NCI-H2107 treated with DMSO at 0.1 percent for 48 hours (cell line): ENCODE results near the gene EXOC6.

Experiments
- DNase-seq: peaks from one replicate; lab custom pipeline; 2025; ENCODE audit not compliant: unreplicated experiment; lab: John Stamatoyannopoulos, UW

Gene EXOC6

DNA sequence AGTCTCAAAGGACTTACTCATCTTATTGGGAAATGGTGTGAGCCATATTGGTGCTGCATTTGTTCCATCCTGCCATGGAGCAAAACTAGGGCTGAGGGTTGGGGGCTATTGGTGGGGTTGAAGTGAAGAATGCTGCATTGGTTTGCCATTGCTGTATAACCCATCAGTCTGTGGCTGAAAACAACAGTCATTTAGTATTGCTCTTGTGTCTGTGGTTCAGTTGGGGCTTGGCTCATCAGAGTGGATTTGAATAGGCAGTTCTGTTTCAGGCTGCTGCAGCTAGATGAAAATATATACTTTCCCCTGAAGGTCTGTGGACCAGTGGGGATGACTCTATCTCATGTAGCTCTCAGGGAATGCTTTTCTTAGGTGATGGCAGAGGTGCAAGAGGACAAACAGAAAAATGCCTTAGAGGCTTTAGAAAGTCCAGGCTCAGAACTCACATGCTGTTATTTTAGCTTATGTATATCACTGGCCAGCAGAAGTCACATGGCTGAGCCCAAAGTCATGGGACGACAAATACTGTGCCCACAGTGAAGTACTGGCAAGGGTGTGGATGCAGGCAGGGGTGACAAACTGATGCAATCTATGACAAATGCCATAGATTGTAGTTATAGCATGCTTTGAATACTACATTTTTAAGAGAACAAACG is 15.2 kb upstream of the EXOC6 start:
- DNase-seq, result no peak

DNA sequence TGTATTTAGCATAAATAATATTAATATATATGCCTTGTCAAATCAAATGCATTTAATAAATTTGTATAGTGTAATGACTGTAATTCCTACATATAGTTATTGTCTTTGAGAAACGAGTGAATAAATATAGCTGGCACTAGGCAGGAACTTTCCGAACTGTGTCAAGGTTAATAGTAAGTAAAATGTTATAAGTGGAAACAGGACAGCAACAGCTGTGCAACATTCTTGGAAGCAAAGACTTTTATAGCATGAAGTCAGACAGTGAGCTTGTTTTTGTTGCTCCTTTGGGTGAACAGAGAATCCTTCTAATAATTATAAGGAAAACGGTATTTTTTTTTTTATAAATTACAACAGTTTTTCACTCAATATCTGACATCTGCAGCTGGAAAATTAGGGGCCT is 14.0 kb upstream of the EXOC6 start:
- no peak for DNase-seq

DNA sequence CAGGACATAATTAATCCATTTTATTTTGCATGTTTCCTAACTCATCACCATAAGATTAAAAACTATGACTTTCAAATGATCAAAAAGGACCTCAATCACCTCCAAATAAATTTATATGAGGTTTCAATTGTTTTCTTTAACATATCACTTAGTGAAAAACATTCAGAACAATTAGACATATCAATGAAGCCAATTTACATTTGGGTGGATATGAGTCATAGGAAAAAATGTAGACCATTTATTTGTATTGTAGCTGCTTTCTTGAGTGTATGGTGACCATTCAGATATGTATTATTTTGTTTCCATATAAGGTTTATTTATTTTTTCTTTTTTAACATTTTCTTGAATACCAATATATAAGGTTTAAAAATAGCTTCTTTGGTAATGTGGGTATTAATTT is 13.3 kb upstream of the EXOC6 start:
- no peak for DNase-seq

DNA sequence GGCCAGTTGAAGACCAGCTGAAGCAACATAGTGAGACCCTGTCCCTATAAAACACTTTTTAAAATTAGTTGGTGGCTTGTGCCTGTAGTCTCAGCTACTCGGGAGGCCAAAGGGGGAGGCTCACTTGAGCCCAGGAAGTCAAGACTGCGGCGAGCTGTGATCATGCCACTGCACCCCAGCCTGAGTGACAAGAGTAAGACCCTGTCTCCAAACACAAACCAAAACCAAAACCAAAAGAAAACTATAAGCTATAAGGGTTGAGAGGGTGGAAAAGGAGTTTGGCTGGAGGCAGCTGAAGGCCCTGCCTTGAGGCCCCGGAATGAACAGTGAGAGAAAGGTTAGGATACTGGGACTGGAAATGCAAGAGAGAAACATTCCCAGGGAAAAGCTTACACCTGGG is 10.9 kb upstream of the EXOC6 start:
- no peak for DNase-seq

DNA sequence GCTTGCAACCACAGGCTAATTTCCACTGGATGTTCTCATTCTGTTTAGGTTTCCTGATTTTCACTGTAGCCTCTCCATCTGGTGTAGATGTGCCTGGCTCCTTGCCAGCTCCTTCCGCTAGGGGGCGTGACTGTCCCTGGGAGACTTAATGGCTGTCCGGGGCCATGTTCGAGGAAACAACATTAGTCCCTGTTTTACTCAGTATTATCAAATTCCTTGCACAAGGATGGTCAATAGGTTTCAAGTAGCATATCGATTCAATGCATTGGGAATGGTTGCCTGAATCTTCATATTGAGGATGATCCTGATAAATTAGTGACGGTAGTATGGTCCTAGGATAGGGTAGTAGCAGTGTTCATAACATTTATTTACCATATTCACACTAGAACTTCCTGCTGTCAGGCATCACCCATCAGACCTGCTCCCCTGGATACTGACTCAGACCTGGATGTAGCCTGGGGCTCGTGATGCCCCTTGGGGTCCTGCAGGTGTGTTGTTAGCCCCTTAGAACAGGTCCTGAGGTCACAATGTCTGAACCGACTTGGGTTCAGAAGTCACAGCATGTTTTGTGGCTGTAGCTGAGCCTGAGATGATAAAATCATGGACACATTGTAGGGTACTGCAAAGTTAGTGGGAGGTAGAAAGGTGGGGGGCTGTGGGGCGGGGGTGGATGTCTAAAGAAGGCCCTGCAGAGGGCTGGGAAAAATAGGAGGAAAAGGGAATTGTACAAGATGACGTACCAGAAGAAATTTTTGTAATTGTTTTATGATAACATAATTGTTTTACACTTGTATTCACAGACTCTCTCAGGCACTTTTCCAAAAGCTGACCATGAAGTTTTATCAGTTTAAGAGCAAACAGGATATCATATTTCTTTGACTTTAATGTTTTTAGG is 8.9 kb upstream of the EXOC6 start:
- no peak for DNase-seq

DNA sequence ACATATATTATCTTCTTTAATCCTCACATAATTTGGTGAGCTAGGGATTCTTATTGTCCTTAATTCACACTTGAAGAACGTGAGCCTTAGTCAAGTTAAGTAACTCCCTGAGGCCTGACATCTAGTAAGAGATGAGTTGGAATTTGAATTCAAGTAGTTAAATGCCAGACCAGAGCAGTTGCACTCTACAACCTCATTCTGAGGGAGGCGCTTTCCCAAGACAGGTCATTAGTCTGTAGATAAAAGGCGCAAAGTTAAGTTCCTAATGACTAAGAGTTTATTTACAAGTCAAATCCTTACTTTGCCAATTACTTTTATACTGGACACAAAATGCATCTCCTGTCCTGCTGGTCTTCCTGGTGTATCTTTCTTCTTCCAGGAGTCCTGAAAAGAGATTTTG is 3.6 kb upstream of the EXOC6 start:
- no peak for DNase-seq

DNA sequence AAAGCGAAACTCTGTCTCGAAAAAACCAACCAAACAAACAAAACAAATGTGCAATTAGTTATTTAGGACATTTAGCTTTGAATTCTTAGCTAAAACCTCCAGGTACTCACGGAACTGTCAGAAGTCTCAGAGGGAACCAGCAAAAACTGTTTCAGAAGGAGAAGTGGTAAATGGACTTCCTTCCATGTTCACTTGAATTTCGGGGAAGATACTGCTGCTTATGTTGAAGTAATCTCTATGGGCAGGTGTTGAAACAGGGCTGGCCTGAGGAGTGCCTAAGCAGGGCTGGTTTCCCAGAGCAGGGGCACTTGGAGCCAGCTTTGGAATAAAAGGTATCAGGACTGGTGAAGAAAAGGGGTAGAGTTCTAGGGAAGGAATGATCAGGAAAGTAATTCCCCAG is 2.4 kb upstream of the EXOC6 start:
- no peak for DNase-seq

DNA sequence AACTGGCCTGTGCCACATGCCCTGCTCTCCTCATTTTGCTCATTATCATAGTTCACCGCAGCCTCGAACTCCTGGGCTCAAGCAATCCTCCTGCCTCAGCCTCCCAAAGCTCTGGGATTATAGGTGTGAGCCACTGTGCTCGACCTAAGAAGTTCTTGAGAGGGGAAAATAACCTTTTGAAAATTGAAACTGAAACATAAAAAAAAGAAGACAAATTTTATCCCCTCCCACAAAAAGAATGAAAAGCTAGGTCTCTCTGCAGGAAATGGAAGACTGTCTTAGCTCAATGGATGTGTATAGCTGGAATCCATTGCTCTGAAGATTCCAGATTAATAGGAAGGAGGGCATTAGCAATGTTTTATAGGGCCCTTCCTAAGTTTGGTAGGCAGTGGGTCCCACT is 2.0 kb upstream of the EXOC6 start:
- DNase-seq, result no peak

DNA sequence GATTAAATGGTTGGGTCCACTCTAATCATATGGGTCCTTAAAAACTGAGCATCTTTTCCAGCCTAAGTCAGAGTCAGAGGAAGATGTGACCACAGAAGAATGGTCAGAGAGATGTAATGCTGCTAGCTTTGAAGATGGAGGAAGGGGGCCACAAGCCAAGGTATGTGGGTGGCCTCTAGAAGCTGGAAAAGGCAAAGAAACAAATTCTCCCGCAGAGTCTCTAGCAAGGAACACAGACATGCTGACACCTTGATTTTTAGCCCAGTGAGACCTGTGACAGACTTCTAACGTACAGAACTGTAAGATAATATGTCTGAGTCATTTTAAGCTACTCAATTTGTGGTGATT is 1.5 kb upstream of the EXOC6 start:
- DNase-seq, result no peak

DNA sequence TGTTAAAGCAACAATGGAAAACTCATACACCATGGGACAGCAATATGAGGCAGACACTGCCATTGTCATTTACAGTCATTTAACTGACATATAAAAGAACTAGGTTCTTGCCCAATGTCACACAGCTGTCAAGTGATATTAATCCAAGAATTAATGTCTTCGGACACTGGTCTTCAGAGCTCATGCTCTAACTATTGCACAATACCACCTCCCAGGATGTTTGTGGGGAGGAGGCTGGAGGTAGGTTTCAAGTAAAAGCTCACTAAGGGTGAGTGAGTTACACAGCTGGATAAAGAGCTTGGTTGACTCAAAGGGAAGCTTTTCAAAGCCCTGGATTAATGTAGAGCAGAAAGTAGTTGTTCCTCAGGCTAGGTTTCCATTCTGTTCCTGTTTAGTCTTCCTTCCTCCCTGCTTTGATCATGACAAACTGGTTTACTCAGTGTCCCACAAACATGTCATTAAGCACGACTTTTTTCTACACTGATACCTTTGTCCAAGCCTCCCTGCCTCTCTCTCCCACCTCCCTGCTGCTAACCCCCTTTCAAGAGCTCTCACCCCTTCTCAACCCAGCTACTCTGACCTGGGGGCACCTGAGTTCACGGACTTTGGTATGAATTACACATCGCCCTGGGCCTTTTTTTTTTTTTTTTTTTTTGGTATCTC is 987 bp upstream of the EXOC6 start:
- no peak for DNase-seq

DNA sequence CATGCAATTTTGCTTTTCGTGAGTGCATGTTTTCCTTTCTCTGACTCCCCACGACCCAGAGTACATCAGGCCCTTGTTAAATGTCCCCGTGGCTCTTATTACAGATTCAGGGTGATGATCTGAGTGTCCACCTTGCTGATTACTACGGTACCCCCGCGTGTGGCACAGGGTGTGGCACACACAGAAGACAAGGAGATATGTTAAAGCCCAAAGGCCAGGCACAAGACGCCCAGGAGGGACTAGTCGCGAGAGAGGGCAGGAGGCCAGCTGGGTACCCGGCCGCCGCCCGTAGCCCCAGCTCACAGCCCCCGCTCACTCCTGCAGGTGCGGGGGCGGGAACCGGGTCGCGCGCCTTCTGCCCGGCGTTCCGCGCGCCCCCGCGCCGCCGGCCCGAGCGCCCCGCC is 281 bp upstream of the EXOC6 start:
- DNase-seq, result no peak

DNA sequence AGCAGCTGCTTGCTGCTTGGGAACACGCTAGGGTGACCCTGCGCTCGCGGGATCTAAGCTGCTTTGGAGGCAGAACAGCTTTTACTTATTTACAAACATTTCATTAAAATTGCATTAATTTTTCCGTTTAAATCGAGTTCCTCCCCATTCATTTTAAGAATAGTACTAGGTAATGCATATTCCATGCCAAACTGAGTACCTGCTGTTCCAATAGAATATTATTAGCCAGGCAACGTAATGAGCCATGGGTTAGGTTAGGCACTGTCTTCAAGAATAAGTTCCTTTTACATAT is 860 bp downstream of the EXOC6 start:
- peak; percentile 19 for DNase-seq

DNA sequence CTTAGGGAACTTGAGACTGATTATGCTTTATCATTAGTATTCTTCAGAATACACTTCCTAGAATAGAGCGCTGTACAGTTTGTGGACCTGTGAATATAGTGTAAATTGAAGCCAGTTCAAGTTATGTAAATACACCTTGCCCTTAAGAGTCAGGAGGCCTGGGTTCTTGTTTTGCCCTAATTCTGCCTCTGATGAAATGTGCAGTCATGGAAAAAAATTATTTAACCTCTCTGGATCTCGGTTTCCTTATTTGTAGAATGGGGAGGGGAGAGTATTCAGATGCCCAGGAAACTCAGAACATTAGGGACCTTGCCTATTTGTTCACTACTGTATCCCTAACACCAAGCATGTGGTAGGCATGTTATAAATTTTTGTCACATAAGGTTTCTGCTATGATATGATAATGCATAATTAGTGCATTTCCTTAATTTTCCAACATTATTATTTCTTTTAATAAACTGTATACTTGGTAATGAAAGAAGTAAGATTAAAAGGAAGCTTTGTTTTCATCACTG is 1.3 kb downstream of the EXOC6 start:
- peak; percentile 19 for DNase-seq

DNA sequence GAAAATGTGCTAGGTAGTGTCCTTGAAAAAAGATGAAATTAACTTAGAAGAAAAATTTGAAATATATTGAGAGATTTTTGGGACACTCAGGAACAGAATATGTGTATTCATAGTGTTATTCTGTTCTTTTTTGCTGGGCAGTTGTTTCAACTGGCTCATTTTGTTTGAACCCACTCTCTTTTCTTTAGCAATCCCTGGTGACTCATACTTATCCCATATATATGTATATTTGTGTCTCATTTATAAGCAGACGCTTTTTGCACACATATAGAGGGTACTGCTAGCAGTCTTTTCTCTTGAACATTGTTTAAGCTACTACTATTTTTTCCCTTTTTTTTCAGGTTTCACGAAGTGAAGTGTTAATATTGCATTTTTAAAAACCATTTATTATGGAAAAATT is 1.9 kb downstream of the EXOC6 start:
- no peak for DNase-seq

DNA sequence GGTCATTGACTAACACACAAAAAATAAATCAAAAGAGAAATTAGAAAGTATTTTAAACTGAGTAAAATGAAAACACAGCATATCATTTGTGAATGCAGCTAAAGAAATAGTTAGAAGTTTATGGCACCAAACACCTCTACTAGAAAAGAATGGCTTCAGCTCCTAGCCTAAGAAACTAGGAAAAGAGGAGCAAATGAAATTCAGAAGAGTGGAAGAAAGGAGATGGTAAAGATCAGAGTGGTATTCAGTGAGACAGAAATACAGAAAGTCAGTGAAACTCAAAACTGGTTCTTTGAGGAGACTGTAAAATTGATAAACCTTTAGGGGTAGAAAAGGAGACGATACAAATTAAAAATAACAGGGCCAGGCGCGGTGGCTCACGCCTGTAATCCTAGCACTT is 2.7 kb downstream of the EXOC6 start:
- DNase-seq, result no peak

DNA sequence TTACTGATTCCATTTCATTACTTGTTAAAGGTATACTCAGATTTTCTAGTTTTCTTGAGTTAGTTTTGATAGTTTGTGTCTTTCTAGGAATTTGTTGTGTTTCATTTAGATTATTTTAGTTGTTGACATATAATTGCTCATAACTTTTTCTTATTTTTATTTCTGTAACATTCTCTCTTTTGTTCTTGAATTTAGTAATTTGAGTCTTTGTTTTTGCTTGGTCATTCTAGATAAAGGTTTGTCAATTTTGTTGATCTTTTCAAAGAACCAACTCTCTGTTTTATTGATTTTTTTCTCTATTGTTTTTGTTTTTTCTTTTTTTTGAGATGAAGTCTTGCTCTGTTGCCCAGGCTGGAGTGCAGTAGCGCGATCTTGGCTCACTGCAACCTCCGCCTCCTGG is 7.2 kb downstream of the EXOC6 start:
- no peak for DNase-seq

DNA sequence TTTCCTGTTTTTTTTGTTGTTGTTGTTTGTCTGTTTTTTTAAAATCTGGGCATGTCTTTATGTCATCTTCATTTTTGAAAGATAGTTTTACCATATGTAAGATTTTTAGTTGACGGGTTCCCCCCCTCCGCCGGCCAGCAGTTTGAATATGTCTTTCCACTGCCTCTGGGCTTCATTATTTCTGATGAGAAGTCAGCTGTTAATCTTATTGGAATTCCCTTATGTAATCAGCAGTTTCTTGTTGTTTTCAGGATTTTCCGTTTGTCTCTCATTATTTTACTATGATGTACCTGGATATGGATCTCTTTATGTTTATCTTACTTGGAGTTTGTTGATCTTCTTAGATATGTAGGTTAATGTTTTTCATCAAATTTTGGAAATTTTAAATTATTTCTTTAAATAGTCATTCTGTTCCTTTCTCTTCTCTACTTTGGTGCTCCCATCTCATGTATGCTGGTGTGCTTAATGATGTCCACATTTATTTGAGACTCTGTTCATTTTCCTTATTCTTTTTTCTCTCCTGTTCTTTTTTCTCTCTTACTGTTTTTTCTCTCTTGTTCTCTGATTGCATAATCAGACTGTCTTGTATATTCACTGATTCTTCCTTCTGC is 9.7 kb downstream of the EXOC6 start:
- no peak for DNase-seq

DNA sequence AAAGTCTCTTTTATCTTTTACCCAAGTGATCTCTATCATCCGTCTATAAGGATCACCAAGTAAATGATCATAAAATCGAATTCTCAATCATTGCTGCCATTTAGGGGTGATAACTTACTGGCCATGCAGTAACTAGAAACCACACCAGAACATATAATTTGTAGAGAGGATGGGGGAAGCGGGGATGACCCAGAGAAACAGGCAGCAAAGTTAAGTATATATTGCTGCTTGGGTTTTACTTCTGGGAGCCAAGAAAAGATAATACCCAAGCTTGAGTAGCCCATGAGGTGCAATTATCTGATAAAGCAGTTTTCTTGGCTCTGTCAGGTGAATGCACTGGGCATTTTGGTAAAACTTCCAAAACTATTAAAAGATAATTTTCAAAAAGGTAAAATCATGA is 18.9 kb downstream of the EXOC6 start:
- no peak for DNase-seq

DNA sequence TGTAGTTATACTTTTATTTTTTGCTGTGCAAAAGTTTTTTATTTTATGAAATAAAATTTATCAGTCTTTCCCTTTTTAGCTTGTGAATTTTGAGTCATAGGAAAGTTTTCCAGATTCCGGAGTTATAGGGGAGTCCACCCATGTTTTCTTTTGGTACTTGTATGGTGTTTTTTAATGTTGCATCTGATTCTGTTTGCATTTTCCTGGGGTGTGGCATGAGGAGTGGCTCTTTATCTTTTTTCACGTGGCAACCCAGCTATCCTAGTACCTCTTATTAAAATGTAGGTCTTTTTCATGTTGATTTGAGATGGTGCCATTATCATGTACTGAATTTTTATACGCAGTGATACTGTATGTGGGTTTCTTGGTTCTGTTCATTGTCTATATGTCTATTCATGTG is 19.7 kb downstream of the EXOC6 start:
- DNase-seq, result no peak

DNA sequence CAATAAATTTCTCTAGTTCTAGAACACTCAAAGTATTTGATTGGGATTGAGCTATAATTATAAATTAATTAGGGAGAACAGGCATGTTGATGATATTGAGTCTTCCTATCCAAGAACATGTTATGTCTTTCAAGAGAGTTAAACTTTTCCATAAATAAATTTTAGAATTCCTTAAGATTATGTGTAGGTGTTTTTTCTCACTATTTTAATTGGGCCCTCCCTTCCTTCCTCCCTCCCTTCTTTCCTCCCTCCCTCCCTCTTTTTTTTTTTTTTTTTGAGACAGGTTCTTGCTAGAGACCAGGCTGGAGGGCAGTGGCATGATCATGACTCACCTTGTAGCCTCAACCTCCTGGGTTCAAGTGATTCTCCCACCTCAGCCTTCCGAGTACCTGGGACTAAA is 20.2 kb downstream of the EXOC6 start:
- no peak for DNase-seq

DNA sequence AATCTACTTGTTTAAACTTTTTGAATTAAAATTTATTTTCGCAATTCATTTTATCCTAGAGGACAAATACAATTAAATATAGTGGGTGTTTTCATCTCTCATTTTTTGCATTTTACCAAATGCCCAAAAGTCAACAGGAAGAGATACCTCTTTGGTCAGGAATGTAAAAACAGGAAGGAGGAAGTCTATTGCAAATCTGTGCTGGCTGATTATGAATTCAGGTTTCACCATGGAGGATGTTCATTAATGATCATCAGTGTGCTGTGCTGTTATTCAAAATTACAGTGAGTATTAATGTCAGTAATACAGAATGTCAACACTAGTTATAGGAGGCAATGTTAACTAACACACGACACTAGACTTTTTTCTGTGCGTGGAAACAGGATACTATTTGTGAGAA is 24.7 kb downstream of the EXOC6 start:
- DNase-seq, result no peak

DNA sequence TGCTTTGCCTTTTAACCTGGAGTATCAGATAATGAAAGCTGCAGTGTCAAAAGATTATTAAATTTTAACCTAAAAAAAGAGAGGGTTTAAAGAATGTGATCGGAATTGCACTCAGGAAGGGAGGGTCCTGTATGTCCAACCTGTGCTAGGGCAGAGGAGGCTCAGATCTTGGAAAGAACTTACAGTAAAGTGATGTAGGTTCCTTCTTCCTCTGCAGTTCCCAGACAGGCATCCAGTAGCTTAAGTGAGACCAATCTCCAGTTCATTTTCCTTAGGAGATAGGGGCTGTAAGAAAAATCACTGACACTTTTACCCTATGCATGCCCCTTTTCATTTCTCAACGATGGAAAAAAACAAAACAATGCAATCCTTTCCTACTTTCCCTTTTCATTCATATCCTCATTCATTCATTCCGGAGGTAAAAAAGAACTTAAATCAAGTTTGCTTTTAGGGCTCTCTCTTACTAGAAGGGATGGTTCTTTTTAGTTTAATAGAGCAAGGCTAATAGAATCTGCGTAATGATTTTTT is 28.3 kb downstream of the EXOC6 start:
- no peak for DNase-seq
